GM21526 (cell line): ENCODE measurements around the gene TMEM63B.
"Not testable (repeated sequence)": the region's sequence is repeated elsewhere in the genome, so short reads cannot be mapped to it uniquely, and the experiment has no call there.

Source experiments
- ATAC-seq: cut with Tn5 transposase; IDR thresholded peaks from one replicate; pipeline ENCODE4 v1.9.1; 2021; ENCODE audit warnings: moderate library complexity; ENCODE audit not compliant: unreplicated experiment, low FRiP score

Gene TMEM63B

DNA sequence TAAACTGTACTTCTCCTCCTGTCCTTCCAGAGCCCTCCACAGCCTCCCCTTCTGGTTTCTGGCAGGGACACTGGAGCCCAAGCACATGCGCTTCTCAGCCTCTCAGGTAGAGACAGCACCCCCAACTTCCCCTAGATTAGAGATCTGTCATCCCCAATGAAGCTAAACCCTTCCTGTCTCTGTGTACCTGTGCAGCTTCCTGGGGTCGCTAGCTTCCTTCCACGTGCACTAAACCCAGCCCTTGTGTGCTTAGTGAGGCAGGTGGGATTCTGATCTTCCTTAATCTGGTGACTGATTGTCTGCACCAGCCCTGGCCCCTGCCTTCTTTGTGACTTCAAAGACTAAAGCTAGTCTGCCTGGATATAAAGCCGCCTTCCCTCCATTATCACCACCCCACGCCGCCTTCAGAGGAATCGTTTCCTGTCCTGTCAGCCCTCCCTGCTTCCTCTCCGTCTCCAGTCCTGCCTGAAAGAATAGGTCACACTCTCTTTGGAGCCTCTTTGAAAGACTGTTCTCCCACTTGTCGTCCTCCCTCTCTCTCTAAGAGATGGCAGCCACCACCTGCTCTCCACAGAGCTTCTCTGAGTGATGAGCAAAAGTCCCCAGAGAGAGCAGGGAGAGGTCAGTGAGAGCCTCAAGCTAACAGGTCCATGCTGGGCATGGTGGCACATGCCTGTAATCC, 58.7 kb downstream of the TMEM63B start:
- ATAC-seq: no peak

DNA sequence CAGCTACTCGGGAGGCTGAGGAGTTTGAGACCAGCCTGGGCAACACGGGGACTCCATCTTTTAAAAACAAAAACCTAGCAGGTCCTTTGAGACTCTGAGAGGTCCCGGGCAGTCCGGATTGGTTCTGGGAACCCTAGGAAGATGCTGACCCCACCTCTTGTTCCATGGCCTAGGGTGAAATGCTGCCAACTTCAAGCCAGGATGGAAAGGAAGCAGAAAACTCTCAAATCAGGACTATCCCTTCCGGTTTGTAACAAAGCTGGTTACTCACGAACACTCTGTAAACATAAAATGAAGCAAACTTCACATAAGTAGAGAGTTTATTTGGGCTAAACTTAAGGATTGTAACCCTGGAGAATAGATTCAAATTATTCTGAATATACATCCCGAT, 59.3 kb downstream of the TMEM63B start:
- no peak for ATAC-seq

- no peak for ATAC-seq
Observed at GRCh38 chr6:44188819-44189218, 61.5 kb downstream of the TMEM63B start.

- ATAC-seq: no peak
Observed at GRCh38 chr6:44189257-44189656, 61.9 kb downstream of the TMEM63B start.

- no peak for ATAC-seq
Observed at GRCh38 chr6:44190715-44191114, 63.4 kb downstream of the TMEM63B start.

DNA sequence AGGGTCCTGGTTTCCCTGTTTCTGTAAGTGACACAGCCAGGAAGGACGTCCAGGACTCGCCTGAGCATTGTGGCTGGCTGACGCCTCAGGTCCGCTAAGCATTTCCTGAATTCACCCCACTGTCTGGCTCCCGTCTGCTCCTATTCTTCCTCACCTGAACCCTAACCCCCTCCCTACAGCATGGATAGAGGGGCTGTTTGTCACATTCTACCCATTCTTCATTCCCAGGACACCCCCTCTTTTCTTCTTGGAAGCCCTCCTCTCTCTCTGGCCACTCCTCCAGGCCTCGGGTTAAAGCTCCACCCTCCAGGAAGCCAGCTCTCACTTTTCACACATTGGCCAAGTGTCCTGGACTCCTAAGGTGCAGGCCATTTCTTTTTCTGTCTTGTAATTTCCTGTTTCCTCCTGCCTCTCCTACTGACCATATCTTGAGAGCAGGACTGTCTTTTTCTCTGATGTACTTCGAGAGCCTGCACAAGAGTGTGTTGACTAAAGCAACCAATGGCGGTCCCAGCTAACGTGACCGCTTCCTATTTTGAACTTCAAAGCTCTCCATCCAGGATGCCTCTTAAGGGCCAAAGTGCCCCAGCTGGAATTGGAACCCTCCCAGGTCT, 65.2 kb downstream of the TMEM63B start:
- no peak for ATAC-seq

- ATAC-seq: no peak
Observed at GRCh38 chr6:44193307-44193910, 66.1 kb downstream of the TMEM63B start.

DNA sequence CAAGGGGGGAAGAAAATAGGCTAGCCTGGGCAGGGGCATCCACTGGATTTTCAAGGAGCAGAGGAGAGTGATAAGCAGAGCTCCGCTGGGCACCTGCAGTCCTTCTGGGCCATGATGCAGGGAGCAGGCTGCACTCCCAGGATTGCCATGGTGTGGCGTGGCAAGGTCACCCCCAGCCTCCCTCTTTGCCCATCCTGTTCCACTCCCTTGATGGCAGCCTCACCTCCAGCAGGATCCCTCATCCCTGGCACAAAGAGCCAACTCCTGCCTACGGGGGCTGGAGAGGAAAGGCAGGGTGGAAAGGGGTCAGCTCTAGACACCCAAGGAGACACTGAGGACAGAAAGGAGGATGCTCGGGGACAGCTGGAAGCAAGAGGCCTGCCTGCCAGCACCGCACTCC, 67.0 kb downstream of the TMEM63B start:
- ATAC-seq: no peak

- ATAC-seq: not testable (repeated sequence)
Observed at GRCh38 chr6:44196351-44196750, 69.0 kb downstream of the TMEM63B start.

- no peak for ATAC-seq
Observed at GRCh38 chr6:44198684-44199083, 71.3 kb downstream of the TMEM63B start.

DNA sequence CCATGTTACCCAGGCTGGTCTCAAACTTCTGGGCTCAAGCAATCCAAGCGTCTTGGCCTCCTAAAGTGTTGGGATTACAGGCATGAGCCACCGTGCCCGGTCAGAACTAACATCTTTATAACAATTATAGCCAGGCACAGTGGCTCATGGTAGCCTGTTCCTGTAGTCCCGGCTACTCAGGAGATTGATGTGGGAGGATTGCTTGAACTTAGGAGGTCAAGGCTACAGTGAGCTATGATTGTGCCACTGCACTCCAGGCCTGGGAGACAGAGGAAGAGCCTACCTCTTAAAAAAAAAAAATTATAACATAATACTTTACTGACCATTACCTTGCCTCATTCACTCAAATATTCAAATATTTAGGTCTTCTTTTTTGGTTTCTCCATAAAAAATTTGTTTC, 72.5 kb downstream of the TMEM63B start:
- no peak for ATAC-seq

GRCh38 chr6:44201200-44201599, 73.8 kb downstream of the TMEM63B start:
- no peak for ATAC-seq

GRCh38 chr6:44201638-44202303, 74.4 kb downstream of the TMEM63B start:
- no peak for ATAC-seq

GRCh38 chr6:44202332-44202971, 75.1 kb downstream of the TMEM63B start:
- no peak for ATAC-seq

DNA sequence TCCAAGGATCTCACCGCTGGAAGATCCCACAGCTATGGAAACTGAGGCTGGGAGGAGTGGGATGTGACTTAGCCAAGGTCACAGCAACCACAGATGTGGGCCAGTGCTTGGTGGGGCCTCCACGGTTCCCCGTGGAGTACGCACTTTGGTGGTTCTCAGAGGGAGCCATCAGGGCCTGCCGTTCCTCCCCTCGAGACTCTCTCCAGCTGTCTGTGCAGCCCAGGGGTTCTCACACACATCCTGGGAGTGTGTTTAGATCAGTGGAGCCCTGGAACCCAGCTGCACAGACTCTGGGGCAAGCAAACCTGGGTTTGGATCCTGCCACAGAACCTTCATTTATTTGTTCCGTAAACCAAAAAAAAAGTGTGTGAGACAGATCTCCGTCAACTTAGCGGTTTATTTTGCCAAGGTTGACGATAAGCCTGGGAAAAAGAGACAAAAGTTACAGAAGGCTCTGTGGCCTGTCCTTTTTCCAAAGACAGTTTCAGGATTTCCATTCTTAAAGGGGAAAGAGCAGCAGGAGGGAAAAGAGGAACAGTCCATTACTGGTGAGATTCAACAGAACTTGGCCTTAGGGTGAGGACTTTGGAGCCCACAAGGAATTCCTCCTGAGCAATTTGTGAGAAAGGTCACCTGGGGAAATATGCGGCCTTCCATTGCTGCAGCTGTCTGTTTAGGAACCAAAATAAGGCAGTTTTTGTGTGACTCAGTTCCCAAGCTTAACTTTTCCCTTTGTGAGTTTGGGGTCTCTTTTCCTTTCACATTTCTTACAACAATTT, 75.8 kb downstream of the TMEM63B start:
- ATAC-seq: no peak

- no peak for ATAC-seq
Observed at GRCh38 chr6:44203955-44204354, 76.6 kb downstream of the TMEM63B start.
